ENCODE data around the gene DOCK2. TPM values are rescaled to one million over a fixed set of nuclear protein-coding genes. Genes with fewer than 3 reads are reported as not detected.

Gene DOCK2
- total RNA-seq, 1 donor from 2014 or later, result 108 TPM

- no peak overlapping the region for H3K27ac ChIP-seq
- H3K9me3 ChIP-seq, result no peaks in the 10 kb centered on the region
- DNase-seq (no peak), ATAC-seq (no peak)
- no peak for TF ChIP-seq CTCF (IDR thresholded peaks at IDR 0.05)
- H3K4me3 ChIP-seq, result no peak overlapping the region
- H3K36me3 ChIP-seq, result peaks cover 6% of the 10 kb centered on the region
- no peaks in the 10 kb centered on the region for H3K4me1 ChIP-seq
- intact Hi-C loops (cut with DNase I), result no loop called here
- no peaks in the 10 kb centered on the region for H3K27me3 ChIP-seq (ENCODE audit: low read depth)
Observed at GRCh38 chr5:169801781-169802180, 164.7 kb downstream of the DOCK2 start.

GRCh38 chr5:169803077-169803981, 166.3 kb downstream of the DOCK2 start:
- peaks cover 6% of the 10 kb centered on the region for H3K36me3 ChIP-seq
- DNase-seq, result no peak
- intact Hi-C loops (cut with DNase I), result no loop called here
- no peaks in the 10 kb centered on the region for H3K4me1 ChIP-seq
- H3K27ac ChIP-seq, result no peak overlapping the region
- no peak for TF ChIP-seq CTCF (IDR thresholded peaks at IDR 0.05)
- H3K27me3 ChIP-seq (ENCODE audit: low read depth), result no peaks in the 10 kb centered on the region
- no peaks in the 10 kb centered on the region for H3K9me3 ChIP-seq
- H3K4me3 ChIP-seq, result no peak overlapping the region
- peak; percentile 76 to 85 for ATAC-seq

- peaks cover 6% of the 10 kb centered on the region for H3K36me3 ChIP-seq
- H3K9me3 ChIP-seq, result no peaks in the 10 kb centered on the region
- H3K4me1 ChIP-seq, result peaks cover 4% of the 10 kb centered on the region
- intact Hi-C loops (cut with DNase I), result no loop called here
- DNase-seq (no peak), ATAC-seq (no peak)
- no peak overlapping the region for H3K27ac ChIP-seq
- no peak for TF ChIP-seq CTCF (IDR thresholded peaks at IDR 0.05)
- no peaks in the 10 kb centered on the region for H3K27me3 ChIP-seq (ENCODE audit: low read depth)
- H3K4me3 ChIP-seq, result no peak overlapping the region
Observed at GRCh38 chr5:169804861-169805260, 167.8 kb downstream of the DOCK2 start.

DNA sequence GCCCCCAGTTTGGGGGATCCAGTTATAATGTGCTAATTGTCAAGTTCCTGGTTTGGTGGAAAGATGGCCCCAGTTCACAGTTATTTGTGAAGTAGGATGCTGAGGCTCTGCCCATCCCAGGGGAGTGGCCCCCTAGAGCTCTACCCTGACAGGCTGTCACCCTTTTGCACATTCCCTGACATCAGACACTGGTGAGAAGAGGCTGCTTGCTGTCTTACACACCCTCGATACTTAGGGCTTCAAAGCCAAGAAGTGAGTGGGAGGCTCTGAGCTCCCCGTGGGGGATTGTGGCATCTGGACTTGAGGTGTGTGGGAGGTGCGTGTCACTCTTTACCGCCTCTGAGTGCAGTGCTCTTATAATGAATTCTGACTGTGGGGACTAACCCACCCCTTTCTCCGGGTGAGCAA, 168.5 kb downstream of the DOCK2 start:
- DNase-seq, result no peak
- H3K27ac ChIP-seq, result no peak overlapping the region
- no peak for TF ChIP-seq CTCF (IDR thresholded peaks at IDR 0.05)
- intact Hi-C loops (cut with DNase I), result no loop called here
- H3K4me3 ChIP-seq, result no peak overlapping the region
- peaks cover 6% of the 10 kb centered on the region for H3K36me3 ChIP-seq
- no peaks in the 10 kb centered on the region for H3K9me3 ChIP-seq
- H3K27me3 ChIP-seq (ENCODE audit: low read depth), result no peaks in the 10 kb centered on the region
- ATAC-seq, result no peak
- H3K4me1 ChIP-seq, result peaks cover 4% of the 10 kb centered on the region

DNA sequence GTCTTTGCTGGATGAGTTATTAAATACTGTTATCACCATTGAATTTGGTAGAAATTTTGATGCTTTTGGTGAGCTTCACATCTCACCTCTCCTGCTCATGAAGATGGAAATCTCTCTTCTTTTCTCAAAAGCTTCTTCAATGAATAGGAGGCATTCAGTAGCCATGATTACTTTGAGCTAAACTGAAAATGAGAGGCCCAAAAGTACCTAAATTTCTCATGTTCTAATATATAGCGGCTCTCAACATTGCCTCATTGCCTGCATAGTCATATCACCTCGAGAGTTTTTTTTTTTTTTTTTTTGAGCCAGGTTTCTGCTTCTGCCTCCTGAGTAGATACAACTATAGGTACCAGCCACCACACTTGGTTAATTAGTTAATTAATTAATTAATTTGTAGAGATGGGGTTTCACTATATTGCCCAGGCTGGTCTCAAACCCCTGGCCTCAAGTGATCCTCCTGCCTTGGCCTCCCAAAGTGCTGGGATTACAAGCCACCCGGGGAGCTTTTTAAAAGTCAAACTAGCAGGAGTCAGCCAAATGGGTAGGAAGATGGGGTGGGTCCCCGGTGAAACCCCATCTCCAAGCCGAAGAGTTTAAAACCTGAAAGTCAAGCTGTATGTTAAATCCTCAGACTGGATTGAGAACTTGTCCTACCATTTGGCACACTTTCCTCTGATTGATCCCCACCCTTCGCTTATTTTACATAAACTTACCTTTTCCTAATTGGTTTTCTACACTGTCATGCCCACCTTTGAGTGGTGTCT, 169.0 kb downstream of the DOCK2 start:
- Histone ChIP-seq H3K27me3 (ENCODE audit: low read depth) (no peaks in the 10 kb centered on the region), H3K36me3 (peaks cover 6% of the 10 kb centered on the region), H3K4me1 (peaks cover 4% of the 10 kb centered on the region), H3K27ac (no peak overlapping the region), H3K9me3 (no peaks in the 10 kb centered on the region), H3K4me3 (no peak overlapping the region)
- no peak for DNase-seq
- no peak for ATAC-seq
- intact Hi-C loops (cut with DNase I), result no loop called here
- no peak for TF ChIP-seq CTCF (IDR thresholded peaks at IDR 0.05)
